ENCODE results near the gene SMR3A. TPM values are rescaled to one million over a fixed set of nuclear protein-coding genes. Genes with fewer than 3 reads are reported as not detected.

The SMR3A gene
- total RNA-seq, 4 donors from 2014 or later = not detected

GRCh38 chr4:70402762-70403161, 42.2 kb downstream of the SMR3A start:
- no peaks in the 10 kb centered on the region for H3K4me1 ChIP-seq
- no peaks in the 10 kb centered on the region for H3K27me3 ChIP-seq
- in situ Hi-C loops (cut with MboI; ENCODE audit: low sequenced_read_pairs in 4 of 4) = no loop called here
- H3K27ac ChIP-seq = no peak overlapping the region
- no peak for ATAC-seq
- intact Hi-C loops (cut with DNase I; ENCODE audit: low total_unique reads) = no loop called here
- H3K36me3 ChIP-seq = no peaks in the 10 kb centered on the region
- no peak for DNase-seq
- no peaks in the 10 kb centered on the region for H3K9me3 ChIP-seq
- TF ChIP-seq POLR2A (IDR thresholded peaks at IDR 0.05) = no peak
- TF ChIP-seq CTCF (IDR thresholded peaks at IDR 0.05 in 4 of 5, conservative IDR thresholded peaks at IDR 0.05 in 1 of 5) = no peak
- H3K4me3 ChIP-seq = no peak overlapping the region

- in situ Hi-C loops (cut with MboI; ENCODE audit: low sequenced_read_pairs in 4 of 4) = no loop called here
- Histone ChIP-seq H3K4me1 (no peaks in the 10 kb centered on the region), H3K27me3 (no peaks in the 10 kb centered on the region), H3K27ac (no peak overlapping the region), H3K36me3 (no peaks in the 10 kb centered on the region), H3K4me3 (no peak overlapping the region), H3K9me3 (no peaks in the 10 kb centered on the region)
- DNase-seq = no peak
- no peak for TF ChIP-seq CTCF (IDR thresholded peaks at IDR 0.05 in 4 of 5, conservative IDR thresholded peaks at IDR 0.05 in 1 of 5)
- no peak for TF ChIP-seq POLR2A (IDR thresholded peaks at IDR 0.05)
- no peak for ATAC-seq
- intact Hi-C loops (cut with DNase I; ENCODE audit: low total_unique reads) = no loop called here
Measured at GRCh38 chr4:70405765-70406164, 45.2 kb downstream of the SMR3A start.

Other genes starting within 250 kb of the SMR3A start
- not detected for gene PRR27, start 206.5 kb upstream of the SMR3A start, total RNA-seq
- not detected for gene ODAM, start 165.0 kb upstream of the SMR3A start, total RNA-seq
- gene FDCSP, start 134.6 kb upstream of the SMR3A start, total RNA-seq = not detected
- gene CSN3, start 118.2 kb upstream of the SMR3A start, total RNA-seq = not detected
- not detected for gene CABS1, start 25.8 kb upstream of the SMR3A start, total RNA-seq
- not detected for gene SMR3B, start 22.4 kb downstream of the SMR3A start, total RNA-seq
- gene OPRPN, start 37.2 kb downstream of the SMR3A start, total RNA-seq = not detected
- not detected for gene MUC7, start 111.4 kb downstream of the SMR3A start, total RNA-seq
- gene AMTN, start 157.8 kb downstream of the SMR3A start, total RNA-seq = not detected
- gene AMBN, start 231.5 kb downstream of the SMR3A start, total RNA-seq = not detected